Measurements from ENCODE around the gene LAIR1.
"Not testable (repeated sequence)": the region's sequence is repeated elsewhere in the genome, so short reads cannot be mapped to it uniquely, and the experiment has no call there.

LAIR1 gene

DNA sequence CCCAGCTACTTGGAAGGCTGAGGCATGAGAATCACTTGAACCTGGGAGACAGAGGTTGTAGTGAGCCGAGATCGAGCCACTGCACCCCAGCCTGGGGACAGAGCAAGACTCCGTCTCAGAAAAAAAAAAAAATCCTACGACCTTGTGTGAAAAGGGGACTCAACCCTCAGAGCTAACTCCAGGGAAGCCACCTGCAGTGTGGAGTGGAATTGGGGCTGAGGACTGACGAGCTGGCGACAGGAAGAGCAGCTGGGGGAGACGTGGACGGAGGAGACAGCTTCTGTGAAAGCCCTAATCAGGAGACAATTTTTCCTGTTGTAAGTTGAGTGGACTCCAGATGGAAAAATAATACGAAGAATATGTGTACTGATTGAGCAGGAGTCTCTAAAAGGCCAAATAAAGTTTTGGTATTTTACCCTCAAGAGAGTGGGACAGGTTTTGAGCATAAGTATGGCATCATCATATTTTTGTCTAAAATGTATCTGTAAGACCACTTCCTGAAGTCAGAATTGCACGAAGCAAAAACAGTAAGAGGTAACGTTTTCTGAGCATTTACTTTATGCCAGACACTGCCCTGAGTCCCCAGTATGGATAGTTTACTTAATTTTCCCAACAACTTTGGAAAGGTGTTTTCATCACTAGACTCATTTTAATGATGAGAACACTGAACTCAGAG, 12.0 kb upstream of the LAIR1 start:
- no peak for DNase-seq (ENCODE audit: low spot score)

DNA sequence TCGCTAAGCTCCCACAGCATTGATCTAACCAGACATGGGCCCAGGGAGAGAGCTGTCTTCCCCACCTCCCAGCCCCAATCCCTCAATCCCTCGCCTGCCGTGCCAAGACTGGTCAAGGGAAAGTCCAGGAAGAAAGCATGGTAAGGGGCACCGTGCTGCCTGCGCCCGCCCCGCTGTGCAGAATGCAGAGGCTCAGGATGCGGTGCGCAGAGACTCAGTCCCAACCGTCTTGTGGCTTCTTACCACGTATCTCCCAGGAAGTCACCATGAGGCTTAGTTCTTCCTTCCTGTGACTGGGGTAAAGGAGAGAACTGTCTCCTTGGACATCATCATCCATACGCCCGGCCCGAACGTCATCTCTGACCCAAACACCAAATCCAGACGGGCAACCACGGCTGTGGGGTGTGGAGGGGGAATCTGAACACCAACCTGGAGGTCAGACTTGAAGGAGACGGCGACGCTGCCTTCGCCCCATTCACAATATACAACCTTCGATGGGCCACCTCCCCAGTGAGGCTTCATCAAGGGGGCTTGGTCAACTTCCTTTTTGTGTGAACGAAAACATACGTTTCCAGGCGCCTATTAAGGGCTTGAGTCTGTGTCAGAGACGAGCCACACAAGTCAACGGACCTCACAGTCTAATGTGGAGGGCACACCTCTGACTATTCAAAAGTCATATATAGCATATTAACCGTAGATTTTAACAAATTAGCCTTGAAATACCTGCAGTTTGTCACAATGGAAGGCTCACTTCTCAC, 10.6 kb upstream of the LAIR1 start:
- not testable (repeated sequence) for DNase-seq (ENCODE audit: low spot score)

DNA sequence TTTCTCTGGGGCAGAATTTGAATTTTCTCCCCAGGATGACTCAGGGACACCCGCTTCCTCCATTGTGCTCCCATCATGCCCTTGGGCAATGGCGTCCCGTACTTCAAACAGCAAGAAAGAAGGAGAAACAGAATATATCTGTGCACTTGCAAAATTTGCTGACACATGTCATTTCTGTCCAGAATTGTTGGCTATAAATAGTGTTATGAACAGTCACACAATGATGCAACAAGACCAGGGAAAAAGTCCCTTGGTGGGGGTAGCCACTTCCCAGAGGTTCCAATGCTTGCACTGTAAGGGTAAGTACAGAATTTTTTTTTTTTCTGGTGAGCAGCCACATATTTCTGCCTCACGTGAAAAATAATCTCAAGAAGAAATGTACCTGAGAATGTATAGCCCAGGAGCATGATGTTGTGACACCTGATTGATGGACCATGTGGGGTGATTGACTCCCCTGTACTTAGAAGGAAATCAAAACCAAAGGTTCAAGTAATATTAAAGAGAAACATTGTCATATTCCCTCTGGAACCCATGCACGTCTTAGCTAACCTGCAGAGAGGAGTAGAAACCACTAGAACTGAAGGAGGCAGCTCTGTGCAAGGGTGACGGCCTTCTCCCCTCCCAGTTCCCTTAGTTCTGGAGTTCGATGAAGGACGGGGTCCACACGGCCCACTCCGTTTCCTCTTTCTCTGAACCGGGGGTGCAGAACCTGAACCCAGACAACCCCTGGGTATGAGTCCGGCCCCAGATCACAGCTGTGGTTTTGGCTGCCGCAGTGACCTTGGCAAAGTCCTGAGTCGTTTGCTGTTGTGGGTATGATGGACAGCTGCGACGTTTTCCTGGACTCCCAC, 9.3 kb upstream of the LAIR1 start:
- no peak for DNase-seq (ENCODE audit: low spot score)

DNA sequence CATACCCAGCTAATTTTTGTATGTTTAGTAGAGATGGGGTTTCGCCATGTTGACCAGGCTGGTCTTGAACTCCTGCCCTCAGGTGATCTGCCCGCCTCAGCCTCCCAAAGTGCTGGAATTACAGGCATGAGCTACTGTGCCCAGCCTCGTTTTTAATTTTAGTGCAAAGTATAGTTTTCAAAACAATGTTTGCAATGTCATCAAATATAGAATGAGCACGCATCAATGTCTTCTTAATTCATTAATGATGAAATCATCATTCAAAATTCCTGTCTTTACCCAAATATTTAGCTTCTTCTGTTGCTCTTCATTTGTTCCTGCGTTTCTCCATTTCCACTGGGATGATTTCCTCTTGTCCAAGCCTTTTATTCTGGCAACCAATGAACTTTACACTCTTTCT, 6.7 kb upstream of the LAIR1 start:
- DNase-seq (ENCODE audit: low spot score): not testable (repeated sequence)

DNA sequence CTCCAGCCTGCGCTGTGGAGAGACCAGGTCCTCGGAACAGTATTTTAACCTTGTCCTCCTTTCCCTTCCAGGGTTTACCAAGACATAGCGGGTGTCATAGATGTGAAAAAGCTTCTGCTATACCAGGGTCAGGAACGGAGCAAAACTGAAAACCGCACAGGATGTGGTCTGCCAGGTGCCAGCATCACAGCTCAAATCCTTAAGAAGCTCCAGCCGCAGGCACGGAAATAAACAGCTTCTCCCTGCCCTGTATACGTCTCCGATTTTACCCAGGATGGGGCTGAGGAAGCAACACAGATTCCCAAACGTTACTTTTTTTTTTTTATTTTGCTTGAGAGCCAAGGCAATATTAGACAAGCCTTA, 5.7 kb upstream of the LAIR1 start:
- not testable (repeated sequence) for DNase-seq (ENCODE audit: low spot score)

DNA sequence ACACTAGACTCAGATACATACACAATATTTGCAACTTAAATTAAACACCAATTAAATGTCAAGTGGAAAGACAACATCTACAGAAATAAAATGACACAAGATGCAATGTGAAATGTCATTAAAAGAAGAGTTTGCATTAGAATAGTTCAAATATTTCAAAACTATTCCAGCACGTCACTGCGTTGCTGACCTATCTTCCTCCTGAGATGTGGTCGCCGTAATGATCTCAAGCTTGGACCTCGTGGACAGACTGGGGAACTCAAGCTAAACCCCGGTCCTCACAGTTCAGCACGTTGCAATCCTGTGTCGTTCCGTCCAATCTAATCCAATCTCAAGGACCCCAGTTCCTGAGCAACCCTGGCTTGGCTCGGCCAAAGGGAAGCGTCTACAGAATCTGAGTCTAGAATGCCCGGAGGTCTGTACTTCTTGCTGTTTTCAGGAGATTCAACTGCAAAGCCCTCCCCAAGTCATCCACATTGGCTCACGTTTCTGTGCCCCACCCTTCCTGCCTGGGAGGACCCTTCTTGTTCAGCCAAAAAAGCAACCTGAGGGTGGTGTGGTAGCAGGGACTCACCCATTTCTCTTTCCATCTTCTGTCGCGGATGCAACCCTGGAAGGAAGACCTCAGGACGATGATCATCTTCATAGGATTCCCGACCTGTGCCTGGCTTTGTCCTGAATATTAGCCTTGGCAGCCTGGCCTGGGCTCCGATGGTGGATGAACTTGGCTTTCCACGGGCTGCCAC, 5.1 kb upstream of the LAIR1 start:
- DNase-seq (ENCODE audit: low spot score): not testable (repeated sequence)

DNA sequence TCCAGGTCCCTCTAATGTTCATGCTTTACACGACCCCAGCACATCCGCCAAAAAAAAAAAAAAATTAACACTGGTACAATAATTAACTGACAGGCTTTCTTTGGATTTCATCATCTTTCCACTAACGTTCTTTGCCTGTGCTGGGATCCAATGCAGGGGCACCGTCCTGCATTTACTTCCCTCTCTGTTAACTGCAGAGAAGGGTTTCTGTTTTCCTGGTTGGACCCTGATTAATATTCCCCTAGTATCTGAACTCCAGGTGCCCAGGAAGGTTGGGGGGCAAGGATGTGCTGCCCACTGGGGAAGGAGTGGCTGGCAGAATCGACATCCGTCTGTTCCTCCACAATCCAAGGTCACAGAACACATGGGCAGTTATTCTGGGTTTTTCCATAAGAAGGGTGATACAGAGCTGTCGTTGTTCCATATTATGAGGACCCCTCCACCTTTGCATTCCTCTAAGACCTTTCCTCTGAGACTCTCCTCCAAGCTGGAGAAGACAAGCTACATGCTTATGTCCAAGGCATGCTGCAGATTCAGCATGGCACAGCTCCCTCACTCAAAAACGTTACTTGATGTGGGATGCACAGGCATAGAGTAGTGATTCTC, 4.5 kb upstream of the LAIR1 start:
- DNase-seq (ENCODE audit: low spot score): no peak

DNA sequence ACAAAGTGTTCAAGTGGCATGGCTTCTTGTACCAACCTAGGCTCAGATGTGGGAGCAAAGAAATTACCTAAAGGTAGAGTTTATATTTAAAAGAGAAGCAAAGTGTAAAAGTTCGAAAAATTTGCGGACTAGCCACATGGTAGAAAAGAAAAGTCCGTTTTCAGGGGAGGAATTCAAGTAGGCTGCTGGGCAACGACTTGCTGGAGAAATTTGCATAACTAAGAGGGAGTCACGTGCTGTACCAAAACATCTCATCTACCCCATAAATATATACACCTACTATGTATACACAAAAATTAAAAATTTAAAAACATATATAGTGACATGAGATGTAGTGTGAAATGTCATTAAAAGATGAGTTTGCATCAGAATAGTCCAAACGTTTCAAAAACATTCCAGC, 2.1 kb upstream of the LAIR1 start:
- DNase-seq (ENCODE audit: low spot score): no peak

DNA sequence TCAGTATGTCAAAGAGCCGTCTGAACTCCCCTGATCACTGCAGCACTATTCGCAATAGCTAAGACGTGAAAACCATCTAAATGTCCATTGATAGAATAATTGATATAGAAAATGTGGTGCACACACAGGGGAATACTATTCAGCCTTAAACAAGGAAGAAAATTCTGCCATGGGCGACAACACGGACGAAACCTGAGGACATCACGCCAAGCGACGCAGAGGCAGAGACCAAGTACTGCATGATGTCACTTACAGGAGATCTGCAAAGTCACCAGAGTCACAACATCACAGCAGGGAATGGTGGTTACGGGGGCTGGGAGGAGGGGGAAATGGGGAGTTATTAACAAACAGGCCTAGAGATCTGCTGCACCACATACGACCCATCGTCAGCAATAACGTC, 1.1 kb upstream of the LAIR1 start:
- DNase-seq (ENCODE audit: low spot score): not testable (repeated sequence)

DNA sequence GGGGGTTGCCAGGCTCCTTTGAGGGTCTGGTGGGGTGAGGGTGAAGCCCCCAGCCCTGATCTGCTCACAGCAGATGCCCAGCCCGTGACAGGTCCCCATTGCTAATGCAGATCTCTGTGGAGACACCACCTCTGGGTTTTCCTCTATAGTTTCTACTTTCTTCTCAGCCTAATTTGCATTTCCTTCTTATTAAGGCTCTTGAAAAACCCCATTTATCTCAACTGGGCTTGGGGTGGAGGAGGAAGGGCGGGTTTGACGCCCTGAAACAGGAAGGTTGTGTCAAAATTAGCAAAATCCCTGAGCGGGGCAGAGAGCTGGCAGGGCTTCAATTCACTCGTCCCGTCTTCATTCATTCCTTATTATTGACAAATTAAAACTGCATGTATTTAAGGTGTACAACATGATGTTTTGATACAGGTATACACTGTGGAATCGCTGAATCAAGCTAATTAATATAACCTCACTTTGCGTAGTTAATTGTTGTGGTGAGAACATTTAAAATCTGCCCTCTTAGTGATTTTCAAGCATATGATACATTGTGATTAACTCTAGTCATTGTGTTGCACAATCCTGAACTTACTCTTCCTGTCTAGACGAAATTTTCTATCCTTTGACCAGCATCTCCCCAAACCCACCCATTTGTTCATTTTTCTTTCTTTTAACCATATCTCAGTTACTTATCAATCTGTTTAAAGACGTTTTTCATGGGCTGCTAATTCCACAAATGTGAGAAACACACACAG, 2.9 kb downstream of the LAIR1 start:
- not testable (repeated sequence) for DNase-seq (ENCODE audit: low spot score)

DNA sequence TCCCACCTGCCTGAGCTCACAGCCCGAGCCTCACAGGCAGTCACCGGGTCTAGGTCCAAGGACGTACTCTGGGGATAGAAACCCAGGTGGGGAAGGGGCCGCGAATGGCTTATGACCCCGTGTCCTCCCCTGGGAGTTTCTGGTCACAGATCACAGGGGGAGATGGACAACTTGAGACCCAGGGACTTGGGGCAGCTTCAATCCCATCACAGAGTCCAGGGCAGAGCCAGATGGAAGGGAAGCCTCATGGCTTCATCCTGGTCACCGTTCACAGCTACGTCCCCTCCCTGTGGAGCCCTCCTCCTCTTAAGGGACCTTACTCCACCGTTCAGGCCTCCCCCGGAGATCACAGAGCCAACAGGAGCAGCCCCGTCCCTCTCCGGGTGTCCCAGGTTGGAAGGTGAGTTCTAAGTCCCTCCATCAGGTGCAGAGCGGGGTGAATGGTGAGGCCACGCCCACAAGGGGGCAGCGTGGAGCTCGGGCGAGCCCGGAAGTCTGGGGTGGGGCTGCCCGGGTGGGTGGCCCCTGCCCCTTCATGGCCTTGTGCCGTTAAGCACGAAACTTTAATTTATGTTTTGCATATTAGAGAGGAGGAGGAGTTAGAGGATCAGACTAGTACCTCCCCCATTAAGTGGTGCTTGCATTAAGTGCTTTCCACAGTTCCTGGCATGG, 5.4 kb downstream of the LAIR1 start:
- DNase-seq (ENCODE audit: low spot score): not testable (repeated sequence)

DNA sequence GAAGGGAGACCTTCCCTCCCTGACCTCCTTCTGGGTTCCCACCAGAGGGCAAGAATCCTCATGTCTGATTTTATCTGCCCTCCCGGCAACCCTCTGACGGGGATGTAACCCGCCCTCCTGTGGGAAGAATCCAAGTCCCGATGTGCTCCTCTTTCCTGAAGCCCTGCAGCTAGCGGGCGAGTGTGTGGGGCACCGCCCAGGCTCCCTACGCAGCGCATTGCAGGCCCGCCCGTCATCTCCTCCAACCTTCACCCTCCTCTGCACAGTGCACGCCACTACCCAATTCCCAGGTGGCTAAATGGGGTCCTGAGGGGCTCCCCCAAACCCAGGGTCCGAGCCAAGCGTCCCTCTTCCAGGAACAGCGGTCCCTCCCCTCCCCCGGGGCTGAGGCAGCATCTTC, 7.3 kb downstream of the LAIR1 start:
- DNase-seq (ENCODE audit: low spot score): no peak

DNA sequence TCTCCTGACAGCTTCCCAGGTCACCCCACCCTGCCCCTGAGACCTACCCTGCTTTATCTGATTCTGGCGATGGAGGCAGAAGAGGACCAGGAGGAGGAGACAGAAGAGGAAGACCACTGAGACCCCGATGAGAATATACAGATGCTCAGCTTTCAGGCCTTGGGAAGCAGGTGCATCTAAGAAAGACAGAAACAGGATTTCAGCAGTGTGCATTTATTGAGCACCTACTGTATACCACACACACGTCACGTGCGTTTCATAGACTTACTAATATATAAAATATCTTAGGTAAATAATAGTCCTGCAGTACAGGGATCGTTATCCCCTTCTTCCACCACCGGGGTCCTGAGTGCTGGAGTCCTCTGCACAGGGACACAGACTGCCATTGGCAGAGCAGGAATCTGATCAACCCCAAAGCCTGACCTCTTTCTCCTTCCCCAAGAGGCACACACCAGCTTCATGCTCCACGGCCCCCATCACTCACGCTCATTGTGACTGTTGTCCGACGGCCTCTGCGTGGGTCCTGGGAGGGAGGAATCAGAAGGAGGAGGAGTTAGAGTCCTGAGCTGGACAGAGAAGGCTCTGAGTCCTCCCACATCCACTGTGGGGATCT, 8.2 kb downstream of the LAIR1 start:
- DNase-seq (ENCODE audit: low spot score): no peak

DNA sequence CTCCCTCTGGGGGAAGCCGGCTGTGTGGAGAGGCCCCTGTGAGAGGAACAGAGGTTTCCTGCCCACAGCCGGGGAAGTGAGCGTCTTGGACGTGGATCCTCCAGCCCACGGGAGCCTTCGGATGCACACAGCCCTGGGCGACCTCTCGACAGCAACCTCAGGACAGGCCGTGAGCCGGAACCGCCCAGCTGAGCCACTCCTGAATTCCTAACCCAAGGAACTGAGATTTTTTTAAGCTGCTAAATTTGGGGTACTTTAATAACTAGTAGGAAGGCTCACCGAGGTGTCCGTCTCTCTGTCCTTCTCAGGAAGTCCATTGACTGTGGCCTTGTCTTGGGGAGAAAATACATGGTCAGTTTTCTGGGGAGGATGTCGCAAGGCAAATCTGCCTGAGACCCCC, 9.1 kb downstream of the LAIR1 start:
- no peak for DNase-seq (ENCODE audit: low spot score)

DNA sequence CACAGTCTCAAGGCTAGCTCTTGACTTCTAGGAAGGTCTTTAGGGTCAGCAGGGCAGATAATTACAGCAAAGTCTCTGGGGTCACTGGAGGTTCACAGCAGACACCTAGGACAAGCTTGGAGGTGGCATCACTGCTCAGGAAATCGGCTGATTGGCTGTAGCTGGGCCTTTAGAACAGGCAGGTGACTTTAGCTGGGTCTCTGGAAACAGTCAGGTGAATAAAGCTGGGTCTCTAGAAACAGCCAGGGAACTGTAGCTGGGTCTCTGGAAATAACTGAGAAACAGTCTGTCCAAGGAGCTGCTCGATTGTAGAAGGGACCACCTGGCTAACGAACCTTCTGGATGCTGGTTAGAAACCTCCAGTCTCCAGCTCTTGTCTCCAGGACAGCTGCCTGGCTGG, 10.0 kb downstream of the LAIR1 start:
- no peak for DNase-seq (ENCODE audit: low spot score)

DNA sequence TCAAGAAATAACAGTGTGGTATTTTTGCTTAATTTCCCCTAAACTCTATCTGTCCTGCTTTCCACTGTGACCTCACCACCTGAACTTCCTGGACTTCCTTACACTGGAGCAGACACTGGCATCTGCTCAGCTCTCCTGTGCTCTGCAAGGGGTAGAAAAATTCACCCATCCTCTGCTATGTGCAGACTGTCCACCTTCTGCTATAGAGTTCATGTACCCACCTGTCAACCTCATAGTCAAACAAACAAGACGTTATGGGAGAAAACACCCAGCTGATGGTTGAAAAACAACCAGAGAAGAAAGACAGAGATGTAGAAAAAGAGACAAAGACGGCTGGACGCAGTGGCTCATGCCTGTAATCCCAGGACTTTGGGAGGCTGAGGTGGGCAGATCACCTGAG, 12.2 kb downstream of the LAIR1 start:
- no peak for DNase-seq (ENCODE audit: low spot score)

DNA sequence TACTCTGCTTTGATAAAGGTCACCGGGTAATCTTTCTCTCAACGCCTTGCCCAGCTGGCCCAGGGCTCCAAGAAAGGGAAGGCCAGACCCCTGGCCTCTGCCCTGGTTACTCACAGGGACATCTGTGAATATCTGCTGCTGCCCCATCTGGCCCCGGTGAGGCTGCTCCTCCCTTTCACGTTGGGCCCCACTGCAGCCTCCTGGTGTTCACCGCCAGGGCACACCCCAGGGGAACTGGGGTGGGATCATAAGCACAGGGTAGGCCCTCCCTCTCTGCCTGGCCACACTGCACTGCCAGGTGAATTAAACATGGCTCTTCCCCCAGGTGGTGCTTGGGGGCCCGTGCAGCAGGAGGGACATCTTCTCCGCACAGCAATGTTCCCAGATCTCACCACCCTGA, 12.7 kb downstream of the LAIR1 start:
- DNase-seq (ENCODE audit: low spot score): no peak

DNA sequence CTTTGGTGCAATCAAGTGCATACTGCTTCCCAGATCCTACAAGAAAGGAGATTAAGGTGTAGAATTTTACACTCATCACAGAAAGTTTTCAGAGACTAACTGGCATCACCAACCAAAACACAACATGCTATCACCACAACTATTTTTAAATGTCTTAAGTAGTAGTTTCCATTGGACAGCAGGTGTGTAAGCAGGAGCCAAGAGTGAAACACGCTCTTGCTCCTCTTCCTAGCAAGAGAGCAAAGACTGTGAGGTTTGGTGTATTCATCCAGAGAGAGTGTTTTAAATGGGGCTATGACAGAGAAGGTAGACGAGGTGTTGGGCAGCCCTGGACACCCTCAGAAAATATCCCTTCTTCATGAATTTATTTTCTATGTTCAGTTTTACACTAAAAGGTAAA, 13.3 kb downstream of the LAIR1 start:
- DNase-seq (ENCODE audit: low spot score): no peak

DNA sequence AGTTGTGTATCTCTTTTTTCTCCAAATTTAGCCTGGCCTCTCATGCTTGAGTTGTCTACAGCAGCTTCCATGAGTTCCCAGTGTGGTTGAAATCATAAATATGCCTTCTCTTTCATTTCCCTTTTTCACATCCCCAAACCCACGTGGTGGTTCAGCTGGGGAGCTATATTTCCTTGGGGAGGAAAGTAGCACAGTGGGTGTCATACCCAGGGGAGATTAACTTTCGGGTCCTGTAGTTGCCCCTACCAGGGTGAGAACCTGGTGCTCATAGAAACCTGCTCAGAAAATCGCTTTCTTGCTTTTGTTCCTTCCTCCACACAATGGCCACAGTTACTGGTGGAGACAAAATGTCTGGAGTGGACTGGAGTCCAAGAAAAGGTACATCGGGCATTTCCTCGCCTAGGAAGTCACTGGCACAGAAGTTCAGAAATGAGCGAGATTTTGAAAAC, 18.8 kb downstream of the LAIR1 start:
- no peak for DNase-seq (ENCODE audit: low spot score)

DNA sequence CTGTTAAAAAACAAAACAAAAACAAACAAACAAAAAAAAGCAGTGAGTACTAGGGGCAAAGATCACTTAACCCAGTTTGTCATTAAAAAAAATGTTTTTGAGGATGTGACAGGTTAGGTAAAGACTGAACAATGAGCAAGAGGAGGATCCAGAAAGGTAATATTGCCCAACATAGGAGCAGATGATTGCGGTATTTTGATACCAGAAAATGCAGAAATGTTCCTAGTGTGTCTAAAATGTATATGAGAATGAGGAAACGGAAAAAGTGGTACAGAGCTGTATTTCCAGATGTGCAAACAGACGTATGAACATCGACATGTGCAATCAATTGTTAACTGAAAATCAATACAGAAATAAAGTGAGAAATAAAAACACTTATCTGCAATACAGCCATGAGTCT, 20.9 kb downstream of the LAIR1 start:
- no peak for DNase-seq (ENCODE audit: low spot score)

Data from D341Med (cell line).